ENCODE measurements around the gene TUBGCP6.
A peak's percentile ranks its signal among the peaks of the same experiment; 100 is the strongest.

Gene TUBGCP6

DNA sequence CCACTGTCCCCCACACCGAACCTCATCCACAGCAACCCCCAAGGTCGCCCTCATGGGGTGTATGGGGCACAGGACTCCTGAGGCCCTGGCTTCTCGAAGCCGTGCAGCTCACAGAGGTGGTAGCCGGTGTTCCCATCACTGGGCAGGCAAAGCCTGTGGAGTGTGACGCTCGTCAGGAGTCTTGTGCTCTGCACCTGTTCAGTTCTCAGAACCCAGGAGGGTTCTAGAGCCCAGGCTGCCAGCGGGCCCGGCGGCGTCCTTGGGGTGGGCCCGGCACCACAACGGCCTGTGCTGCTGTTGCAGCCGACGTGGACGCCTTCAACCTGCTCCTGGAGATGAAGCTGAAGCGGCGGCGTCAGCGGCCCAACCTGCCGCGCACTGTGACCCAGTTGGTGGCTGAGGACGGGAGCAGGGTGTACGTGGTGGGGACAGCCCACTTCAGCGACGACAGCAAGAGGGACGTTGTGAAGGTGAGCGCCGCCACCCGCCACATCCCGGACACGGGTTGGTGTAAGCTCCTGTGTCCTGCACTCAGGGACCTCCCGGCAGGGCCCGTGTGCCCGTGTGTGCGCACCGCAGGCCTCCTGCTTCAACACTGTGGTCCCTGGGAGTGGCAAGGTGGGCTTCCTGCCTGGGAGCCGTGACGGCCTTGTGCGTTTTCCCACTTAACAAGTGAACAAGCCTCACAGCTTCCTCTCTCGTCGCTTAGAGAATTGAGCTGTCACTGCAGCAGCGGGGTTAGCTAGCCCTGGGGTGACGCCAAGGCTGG lies 50.6 kb downstream of the TUBGCP6 start:
- DNase-seq (ENCODE audit: low read depth), result no peak

DNA sequence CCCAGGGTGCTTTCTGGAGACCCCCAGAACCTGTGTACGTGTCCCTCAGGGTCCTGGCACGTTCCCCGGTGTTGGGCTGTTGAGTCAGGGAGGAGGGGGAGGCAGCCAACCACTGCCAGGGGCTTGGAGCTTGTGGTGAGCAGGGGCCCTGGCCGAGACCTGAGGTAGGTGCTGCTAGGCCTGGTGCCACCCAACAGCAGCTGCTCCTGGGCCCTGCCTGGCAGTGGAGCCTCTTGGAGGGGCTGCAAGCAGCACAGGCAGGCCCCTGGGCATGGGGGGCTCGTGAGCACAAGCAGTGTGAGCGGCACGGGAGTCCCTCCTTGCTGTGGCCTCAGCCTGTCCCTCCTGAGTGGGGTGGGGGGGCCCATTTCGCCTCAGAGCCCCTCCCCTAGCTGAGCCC lies 51.2 kb downstream of the TUBGCP6 start:
- no peak for DNase-seq (ENCODE audit: low read depth)

DNA sequence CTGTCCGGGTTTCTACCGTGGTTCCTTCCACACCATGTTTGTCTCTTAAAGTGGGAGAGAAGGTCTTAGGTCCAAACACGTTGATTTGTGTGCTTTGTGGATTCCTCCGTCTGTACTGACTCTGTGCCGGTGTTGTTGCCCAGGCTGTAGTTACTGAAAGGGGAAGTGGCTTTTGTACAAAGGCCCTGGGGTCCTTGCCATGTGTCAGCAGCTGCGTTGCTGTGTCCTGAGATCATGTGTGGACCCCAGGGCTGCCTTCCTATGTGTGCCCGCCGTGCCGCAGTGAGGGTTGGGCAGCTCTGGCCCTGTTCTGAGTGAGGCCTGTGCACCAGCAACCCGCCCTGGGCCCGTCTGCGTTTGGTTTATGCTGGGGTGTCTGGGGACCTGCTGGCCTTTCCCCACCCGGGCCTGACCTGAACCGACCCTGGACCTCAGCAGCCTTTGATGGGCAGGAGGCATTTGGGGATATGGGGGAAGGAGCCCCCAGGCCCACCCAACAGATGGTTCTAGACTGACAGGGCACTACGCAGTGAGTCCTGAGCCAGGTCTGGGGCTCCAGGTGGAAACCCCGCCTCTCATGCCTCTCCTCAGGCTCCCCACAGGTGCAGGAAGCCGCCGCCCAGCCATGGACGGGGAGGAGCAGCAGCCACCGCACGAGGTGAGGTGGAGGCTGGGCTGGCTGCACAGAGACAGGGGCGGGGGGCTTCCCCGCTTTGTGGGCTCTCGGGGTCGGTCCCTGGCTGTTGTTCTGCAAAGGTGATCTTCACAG lies 52.2 kb downstream of the TUBGCP6 start:
- DNase-seq (ENCODE audit: low read depth), result peak; percentile 42

DNA sequence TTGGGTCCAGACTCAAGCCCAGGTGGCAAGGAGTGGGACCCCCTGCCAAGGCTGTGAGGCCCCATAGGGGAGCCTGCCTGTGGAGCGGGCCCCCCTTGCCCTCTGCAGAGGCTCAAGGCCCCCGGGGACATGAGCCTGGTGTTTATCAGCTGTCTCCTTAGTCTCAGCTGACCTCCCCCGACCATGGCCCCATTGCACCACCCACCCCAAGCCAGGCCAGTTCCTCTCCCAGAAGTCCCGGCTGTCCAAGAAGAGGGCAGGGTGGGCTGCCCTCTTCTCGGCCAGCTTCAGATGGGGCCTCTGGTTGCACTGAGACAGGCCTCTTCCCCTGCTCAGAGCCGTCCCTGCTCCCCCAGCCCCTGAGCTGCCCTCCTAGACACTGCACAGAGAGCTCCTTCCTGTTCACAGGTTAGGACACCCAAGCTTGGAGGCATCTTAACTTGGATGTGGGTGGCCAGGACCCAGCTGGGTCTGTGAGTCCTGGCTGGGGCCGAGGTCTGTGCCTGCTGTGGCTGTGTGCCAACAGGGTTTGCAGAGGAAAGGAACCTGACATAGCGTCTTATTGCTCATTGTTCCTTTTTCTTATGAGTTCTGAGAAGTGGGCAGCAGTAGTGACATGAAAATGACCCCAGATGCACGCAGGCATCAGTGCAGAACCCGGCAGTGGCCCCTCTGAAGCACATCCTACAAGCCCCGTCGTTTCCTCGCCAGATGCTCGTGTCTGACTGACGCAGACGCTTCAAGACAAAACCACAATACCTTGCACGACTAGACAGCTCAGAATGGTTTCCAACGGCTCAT lies 53.7 kb downstream of the TUBGCP6 start:
- DNase-seq (ENCODE audit: low read depth), result peak; percentile 62

DNA sequence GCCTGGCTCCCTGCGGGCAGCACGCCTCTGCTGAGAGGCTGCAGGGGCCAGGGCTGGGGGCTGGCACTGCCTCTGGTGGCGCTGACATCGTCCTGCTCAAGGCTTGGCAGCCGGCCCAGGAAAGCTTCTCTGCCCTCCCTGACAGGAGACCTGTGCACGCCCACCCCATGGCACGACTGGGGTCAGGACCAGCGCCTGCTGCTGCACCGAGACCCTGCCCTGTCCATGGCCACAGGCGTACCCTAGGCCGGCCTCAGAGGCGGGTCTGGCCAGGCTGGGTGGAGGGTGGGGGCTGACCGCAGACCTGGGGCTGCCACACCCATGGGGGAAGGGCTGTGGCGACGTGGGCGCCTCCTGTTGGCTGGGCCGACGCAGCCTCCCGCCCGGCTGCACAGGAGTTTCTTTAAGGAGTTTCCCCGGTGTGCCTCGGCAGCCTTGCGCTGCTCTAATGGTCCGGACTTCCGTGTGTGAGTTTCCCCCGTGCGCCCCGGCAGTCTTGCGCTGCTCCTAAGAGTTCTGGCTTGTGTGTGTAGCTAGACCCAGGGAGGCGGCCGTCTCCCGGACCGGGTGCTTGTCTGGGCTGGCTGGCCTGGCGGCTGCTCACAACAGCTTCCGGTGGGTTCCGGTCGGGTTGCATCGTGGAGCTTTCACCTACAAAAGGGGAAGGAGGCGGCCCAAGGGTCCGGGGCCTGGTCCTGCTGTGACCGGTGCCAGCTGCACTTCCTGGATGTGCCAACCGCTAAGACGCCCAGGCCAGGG lies 54.5 kb downstream of the TUBGCP6 start:
- peak; percentile 67 for DNase-seq (ENCODE audit: low read depth)

DNA sequence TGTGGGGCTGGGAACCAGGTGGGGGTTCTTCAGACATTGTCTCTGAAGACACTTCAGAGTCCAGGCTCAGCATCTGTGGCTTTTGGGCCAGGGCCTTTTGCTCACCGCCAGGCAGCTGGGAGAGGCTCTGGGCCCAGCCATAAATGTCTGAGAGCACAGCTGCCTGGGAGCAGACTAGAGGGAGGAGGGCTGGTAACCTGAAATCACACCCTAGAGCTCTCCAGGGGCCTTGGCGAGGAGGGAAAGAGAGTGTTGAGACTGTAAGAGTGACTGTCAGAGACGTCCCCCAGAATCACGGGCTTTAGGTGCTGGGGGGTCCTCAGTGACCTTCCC lies 55.0 kb downstream of the TUBGCP6 start:
- DNase-seq (ENCODE audit: low read depth), result no peak

DNA sequence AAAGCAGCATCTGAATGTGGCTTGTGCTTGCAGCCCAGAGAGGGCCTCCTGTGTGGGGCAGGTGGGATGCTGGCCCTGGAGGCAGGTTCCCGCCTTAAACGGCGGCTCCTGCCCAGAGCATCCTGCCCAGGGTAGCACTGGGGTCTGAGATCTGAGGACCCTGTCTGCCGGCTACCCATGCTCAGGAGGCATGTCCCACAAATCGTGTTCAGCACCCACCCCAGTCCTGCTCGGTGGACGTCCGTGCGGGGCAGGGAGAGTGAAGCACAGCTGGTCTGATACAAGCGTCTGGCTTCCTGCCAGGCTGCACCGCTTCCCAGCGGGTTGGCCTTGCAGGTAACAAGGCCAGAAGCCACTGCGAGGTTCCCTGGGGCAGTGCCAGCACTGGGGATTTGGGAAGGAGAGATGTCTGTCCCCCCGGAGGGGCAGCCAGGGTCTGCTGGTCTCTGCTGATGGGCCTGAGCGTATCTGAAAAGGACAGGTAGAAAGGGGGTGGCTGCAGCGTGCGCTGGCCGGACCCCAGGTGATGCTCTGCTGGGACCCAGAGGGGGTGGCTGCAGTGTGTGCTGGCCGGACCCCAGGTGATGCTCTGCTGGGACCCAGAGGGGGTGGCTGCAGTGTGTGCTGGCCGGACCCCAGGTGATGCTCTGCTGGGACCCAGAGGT lies 55.5 kb downstream of the TUBGCP6 start:
- DNase-seq (ENCODE audit: low read depth), result no peak

DNA sequence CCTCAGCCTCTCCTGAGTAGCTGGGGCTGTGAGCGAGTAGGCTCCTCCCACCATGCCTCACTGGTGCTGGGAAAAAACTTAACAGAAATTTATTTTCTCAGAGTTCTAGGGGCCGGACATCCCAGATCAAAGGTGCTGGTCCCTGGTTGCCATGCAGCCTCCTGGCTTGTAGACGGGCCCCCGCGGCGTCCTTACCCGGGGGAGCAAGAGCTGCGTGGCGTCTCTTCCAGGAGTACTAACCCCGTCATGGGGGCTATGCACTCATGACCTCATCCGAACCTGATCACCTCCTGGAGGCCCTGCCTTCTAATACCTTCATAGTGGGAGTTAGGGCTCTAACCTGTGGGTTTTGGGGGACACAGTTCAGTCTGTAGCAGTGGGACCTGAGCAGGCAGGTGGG lies 56.5 kb downstream of the TUBGCP6 start:
- no peak for DNase-seq (ENCODE audit: low read depth)

DNA sequence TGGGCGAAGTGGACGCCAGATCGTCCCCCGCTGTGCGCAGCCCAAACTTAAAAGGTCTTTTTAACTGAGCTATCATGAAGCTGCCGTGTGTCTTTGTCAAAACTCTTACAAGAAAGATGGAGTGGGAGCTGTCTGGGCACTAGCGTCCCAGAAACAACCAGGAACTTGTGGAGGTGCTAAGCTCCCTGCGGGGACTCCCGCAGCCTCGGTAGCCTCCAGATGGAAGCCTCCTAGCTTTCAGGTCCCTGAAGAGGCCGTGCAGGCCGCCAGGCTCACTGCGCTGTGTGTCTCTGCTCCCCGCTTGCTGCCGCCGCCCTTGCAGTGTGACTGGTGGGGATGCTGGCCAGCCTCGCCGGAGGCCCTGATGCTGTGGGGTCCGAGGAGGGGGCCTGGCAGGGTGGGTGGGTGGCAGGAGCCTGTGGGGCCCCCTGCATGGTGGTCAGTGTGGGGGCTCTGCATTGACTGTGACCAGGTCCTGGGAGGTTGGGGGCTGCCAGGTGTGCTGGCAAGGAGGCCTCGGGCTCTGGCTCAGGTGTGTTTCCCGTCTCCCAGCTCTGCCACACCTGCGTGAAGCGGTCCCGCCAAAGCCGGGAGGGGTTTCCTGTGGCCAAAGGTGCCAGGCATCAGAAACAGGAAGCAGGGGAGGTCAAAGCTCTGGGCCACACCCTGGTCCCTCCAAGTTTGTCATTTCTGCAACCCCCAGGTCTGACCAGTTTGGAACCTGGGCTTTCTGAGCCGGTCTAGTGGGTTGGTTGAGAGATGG lies 57.9 kb downstream of the TUBGCP6 start:
- no peak for DNase-seq (ENCODE audit: low read depth)

DNA sequence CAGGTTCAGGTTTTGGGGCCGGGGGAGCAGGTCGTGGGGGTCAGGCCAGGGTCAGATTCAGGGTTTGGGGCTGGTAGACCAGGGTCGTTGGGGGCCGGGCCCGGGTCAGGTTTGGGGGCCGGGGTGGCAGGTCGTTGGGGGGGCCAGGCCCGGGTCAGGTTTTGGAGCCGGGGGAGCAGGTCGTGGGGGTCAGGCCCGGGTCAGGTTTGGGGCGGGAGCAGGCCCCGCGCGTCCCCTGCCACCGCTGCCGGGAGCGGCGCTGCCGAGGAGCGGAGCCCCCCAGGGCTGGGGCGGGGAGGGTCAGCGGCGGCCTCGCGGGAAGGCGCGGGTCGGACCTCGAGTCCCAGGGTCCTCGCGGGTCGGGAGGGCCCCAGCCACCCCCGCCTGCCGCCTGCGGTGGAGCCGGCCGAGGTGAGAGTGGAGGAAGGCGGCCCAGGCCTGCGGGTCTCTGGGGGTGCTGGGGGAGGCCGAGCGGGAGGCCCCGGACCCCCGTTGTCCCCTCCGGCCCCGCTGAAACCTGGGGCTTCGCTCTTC lies 58.6 kb downstream of the TUBGCP6 start:
- DNase-seq (ENCODE audit: low read depth), result no peak

DNA sequence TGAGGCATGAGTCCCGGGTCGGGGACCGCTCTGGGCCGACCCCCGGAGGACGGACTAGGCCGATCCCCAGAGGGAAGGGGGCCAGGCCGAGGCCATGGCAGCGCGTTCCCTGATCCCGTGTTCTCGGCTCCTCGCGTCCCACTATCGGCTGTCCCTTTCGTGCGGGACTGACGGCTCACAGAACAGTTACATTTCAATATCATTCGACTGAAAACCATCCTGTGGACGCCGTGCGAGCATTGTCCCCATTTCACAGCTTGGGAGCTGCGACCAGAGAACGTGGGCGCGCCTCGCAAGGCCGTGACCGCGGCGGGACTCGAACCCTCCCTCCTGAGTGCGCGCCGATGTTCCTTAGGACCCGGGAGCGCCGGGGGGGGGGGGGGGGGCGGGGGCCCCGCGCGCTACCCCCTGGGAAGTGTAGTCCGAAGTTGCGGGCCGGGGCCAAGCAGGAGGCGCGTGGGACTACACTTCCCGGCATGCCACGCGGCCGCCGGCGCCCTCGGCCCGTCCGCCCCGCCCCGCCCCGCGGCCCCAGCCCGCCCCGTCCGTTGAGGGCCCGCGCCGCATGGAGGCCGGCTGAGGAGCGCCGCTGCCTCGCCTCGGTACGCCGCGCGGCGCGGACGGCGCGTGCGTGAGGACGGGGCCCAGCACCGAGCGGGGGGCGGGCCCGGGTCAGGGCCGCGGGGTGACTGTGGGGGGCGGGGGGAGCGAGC lies 59.3 kb downstream of the TUBGCP6 start, which contains the start of gene TRABD:
TSS of gene TRABD (plus strand) at position 539 of the 713 bp plus-strand sequence. CDS start 7,148 bp downstream, outside the sequence.
- DNase-seq (ENCODE audit: low read depth), result peak; percentile 81

DNA sequence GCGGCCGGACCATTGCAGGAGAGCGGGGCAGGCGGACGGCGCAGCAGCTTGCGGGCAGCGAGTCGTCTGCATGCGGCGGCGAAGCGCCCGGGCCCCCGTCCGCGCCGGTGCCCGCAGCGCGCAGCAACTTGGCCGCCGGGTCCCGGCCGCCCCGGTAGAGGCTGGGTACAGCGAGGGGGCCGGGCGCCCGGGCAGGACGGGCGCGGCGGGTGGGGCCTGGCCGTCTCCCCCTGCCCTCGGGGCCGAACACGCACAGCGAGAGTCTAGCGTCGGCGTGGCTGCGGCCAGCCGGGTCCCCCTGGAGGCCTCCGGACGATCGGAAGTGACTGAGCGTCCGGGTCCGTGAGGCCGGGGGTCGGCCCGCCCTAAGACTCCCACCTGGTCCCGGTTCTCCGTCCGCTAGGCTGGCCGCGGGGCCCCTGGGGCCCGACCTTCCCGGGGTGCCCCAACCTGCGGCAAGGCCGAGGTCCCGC lies 59.9 kb downstream of the TUBGCP6 start:
- no peak for DNase-seq (ENCODE audit: low read depth)

DNA sequence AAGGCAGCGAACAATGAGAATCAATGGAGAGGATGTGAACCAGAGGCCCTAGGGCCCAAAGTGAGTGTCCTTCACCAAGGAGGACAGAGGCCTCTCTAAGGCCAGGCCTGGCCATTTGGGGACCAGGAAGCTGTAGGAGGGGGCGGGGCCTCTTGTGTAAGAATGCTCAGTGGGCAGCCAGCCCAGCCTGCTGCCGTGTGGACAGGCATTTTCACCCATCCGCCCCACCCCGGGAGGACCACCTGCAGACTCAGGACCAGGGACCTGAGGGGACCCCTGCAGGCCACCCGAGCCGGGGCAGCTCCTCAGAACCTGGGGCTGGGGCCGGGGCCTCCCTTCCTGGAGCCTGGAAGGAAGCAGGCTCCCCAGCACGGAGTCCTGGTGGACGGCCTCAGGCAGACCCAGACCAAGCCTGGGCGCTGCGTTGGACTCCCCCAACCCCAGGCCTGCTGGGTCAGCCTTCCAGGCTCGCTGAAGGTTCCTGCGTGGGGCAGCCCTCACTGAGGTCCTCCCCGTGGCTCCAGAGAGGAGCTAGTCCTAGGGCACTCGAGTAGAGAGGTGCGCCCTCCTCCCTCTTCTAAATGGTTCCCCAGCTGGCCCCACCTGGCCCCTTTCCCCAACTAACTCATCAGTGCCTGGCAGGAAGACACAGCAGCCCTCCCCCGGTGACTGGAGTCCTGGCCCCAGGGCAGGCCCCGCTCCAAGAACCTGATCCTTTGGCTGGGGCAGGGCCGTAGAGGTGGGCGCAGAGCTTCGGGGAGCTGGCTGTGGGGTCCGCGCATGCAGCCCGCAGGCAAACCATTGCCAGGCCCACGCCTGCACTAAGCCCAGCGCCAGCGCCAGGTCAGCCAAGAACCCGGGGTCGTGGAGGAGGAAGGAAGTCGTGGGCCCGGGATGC lies 60.6 kb downstream of the TUBGCP6 start:
- no peak for DNase-seq (ENCODE audit: low read depth)

DNA sequence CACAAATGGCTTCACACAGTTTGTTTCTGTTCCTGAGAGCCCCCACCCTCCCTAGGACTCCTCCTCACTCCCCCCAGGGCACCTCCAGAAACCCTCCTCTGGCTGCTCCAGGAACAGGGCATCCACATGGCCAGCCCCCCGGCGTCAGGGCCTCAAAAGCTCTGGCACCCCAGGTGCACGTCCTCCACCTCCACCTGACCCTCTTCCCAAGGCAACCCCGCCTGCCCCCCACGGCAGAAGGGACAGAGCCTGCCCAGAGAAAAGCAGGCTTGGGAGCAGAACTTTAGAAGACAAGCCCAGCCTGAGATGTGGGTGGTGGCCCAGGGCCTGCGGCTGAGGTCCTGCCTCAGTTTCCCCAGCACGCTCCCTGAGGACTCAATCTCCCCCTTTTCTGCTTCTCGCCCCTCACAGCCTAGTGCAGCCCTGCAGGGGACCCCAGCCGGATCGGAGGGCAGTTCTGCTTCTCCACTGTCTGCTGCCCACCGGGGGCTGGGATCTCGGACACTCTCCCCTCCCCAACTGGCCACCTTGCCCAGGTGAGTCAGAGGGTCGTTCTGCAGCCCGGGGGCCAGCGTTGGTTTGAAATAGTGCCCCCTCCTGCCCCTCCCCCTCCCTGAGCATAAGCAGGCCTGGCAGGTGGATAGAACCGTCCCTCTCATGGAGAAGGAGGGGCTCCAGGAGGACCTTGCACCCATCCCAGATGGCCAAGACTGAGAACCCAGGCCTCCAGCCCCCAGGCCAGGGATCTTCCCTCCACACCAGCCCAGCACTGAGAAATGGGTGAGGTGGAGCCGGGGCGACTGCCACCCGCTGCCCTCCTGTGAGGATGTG lies 61.5 kb downstream of the TUBGCP6 start:
- no peak for DNase-seq (ENCODE audit: low read depth)

DNA sequence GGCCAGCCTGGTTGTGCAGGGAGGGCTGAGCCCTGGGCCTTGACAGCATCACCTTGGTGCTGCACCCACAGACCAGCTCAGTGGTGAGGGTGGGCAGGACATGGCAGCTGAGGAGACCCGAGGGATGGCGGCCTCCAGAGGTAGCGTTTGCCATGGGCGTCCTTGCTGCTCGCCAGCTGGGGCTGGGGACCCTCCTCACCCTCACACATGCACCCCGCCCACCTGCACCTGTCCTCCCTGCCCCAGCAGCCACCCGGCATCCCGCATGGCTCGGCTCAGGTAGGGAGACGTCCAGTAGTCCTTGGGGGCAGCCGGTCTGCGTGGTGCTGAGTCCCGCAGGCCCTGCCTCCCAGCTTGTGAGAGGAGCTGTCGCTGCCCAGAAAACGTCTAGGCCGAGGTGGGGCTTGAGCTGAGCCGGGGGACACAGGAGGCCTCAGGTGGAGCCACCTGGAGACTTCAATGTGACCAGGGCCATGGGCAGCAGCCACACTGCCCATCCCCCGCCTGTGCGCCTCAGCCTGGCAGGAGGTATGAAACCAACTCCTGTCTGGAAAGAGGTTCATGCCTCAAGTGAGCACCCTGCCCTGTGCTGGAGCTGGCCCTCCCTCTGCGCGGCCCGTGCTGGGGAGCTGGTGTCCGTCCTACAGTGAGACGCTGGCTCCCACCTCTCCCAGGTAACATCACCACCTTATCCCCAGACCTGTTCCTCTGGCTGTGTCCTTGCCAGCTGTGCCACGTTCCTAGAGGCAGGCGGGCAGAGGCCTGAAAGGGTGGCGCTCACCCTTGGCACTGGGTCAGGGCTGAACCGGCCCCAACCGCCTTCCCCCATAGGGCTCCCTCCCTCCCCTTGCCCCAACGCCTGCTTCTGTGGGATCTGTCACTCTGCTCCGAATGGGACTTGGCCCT lies 62.4 kb downstream of the TUBGCP6 start:
- DNase-seq (ENCODE audit: low read depth), result no peak

DNA sequence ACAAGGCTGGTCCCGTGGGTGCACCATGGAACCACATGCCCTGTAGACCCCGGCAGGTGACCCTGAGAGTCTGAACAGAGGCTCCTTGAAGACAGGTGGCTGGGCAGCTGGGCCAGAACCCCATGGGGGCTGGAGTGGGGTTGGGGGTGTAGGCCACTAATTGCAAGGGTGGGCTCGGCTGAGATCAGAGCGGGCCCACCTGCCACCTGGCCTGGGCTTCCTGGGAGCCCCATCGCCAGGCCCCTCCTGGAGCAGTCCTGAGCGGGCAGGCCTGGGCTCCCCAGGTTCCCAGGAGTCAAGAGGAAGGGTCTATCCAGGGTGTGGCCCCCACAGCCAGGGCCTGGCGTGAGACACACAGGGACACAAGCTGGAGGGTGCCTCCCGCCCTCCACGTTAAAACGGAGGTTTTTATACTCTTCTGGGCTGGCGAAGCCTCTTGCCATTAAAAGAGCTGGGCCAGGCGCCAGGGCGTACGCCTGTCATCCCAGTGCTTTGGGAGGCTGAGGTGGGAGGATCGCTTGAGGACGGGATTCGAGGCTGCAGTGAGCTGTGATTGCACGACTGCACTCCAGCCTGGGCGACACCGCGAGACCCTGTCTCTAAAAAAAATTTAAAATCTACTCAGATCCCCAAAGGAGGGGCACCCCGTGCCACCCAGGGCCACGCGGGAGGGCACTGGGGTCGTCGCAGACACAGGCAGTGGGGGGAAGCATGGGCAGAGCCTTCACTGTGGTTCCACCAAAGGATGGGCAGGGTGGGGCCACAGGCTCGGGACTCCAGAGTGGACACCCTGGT lies 63.9 kb downstream of the TUBGCP6 start:
- no peak for DNase-seq (ENCODE audit: low read depth)

Measured in activated T-cell treated with anti-CD3 and anti-CD28 coated beads for 1 hour (primary cell).